Activated T-cell treated with anti-CD3 and anti-CD28 coated beads for 48 hours (primary cell): ENCODE measurements around the gene KDM3A.

Source experiments
- DNase-seq: peaks from one replicate; pipeline ENCODE4 v3.0.0-alpha.2; 2020; ENCODE audit warnings: low read depth

Gene KDM3A, protein sequence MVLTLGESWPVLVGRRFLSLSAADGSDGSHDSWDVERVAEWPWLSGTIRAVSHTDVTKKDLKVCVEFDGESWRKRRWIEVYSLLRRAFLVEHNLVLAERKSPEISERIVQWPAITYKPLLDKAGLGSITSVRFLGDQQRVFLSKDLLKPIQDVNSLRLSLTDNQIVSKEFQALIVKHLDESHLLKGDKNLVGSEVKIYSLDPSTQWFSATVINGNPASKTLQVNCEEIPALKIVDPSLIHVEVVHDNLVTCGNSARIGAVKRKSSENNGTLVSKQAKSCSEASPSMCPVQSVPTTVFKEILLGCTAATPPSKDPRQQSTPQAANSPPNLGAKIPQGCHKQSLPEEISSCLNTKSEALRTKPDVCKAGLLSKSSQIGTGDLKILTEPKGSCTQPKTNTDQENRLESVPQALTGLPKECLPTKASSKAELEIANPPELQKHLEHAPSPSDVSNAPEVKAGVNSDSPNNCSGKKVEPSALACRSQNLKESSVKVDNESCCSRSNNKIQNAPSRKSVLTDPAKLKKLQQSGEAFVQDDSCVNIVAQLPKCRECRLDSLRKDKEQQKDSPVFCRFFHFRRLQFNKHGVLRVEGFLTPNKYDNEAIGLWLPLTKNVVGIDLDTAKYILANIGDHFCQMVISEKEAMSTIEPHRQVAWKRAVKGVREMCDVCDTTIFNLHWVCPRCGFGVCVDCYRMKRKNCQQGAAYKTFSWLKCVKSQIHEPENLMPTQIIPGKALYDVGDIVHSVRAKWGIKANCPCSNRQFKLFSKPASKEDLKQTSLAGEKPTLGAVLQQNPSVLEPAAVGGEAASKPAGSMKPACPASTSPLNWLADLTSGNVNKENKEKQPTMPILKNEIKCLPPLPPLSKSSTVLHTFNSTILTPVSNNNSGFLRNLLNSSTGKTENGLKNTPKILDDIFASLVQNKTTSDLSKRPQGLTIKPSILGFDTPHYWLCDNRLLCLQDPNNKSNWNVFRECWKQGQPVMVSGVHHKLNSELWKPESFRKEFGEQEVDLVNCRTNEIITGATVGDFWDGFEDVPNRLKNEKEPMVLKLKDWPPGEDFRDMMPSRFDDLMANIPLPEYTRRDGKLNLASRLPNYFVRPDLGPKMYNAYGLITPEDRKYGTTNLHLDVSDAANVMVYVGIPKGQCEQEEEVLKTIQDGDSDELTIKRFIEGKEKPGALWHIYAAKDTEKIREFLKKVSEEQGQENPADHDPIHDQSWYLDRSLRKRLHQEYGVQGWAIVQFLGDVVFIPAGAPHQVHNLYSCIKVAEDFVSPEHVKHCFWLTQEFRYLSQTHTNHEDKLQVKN (N-terminal part only)

DNA sequence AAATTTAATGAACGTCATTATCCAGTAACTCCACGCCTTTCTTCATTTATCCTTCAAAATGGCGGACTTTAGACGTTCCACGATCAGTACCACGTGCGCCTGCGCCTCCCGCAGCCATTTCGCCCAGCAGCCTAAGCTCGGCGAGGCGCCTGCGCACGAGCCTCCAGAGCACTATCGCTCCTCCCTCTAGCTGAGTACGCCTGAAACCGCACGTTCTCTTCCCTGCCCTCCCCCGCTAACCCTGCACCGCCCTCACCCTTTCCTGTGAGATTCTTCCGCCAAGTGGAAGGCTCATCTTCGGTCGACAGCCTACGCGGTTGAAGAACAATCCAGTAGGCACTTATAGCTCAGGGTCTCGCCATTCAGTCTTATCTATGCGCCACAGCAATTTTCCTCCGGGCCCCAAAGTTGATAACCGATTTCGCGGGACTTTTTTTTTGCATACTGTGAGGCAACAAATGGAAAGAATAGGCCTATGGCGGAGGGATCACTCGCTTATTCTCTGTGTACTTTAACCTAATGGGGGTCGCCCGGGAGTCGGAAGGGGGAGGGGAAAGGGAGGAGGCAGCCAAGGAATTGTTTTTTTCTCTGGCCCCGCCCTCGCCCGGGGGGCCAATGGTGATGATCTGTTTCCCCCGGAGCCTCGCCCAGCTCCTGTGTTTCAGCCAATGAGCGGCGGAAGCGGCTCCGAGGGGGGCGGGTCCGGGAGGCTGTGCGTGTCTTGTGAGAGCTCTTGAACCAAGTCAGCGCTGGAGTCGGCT is at the start of gene KDM3A:
KDM3A (plus strand) TSS at position 741 of the 761 bp plus-strand sequence. CDS start 677 bp downstream, outside the sequence.
- DNase-seq, result peak; percentile 99

DNA sequence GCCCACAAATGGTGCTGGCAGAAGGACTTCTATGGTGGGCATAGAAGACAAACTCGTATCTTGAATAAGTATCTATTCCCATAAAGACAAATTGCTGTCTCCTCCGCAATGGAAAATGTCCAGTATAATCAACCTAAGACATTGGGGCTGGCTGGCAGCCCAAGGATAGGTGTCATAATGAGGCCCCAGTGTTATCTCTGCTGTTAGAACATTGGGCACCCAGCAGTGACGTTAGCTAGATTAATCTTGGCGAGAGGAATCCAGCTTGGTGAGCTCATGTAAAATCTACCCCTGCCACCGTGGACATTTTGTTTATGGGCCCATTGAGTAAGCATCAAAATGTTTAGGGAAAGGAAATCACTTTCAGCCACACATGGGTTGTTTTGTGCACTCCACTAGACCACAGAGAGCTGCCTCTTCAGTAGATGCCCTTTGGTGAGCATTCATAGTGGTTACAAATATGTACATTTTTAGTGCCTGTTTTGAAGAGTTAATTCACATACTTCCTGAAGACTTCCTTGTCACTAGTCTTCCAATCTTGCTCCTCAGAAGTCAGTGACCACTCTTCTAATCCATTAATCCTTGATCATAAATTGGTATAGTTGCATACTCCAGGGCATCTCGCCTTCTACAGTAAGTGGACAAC is 48.2 kb upstream of the KDM3A start:
- DNase-seq, result no peak

DNA sequence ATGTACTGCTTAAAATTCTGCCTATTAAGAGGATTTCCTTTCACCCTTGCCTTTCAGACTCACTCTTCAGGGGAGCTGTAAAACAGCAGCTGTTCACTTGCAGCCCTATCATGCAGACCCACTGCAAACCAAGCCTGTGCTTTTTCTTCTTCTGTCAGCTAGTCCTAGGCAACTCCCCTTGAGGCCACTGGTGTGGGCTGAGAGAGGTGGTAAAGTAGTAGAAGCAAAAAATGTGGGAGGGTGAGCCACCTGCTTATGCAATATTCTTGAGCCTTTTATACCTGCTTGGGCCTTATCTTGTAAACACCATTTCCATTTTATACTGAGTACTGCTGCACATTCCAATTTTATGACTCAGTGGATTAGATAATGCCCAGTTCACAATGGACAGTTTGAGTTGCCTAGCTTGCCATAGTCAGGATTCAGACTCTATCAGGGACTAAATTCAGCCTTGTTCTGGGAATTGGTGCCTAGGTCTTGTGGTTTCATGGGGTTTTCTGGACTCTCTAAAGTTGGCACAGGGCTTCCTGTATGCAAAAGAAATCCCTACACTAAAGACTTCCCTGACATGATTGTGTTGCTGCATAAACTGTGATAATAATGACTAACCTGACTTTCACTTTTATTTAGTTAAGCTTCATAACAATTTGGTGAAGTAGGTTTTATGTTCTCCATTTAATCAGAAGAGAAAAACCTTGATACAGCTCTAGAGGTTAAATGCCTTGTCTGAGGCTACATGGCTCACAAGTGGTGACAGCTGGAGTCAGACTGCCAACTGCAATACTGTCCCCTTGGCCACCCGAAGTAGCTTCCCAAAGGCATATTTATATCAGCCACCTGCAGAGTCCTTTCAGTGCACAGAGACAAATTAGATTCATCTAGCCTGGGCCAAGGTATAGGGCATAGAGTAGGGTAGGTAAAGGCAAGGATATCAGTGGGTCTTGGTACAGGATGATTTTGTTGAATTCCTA is 47.4 kb upstream of the KDM3A start:
- DNase-seq, result no peak

DNA sequence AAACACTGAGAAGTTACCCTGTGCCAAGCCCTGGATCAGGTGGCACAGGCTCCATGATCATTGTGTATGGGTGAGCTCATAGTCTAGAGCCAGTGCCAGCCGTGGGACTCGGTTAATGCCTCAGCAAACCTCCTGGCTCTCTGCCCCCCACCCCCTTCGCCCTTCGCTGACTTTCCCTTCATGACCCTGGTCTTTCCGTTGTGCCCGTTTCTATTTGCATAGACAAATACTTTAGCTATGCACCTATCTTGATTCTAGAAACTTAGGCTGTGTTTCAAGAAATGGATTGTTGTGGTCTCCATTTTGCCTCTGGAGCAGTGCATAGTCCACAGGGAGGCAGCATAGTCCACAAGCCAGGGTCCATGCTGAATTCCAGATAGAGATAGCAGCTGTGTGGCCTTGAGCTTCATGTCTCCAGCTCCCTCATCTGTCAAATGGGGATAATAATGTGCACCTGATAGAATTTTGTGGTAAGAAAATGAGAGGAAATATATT is 44.8 kb upstream of the KDM3A start:
- DNase-seq, result no peak

DNA sequence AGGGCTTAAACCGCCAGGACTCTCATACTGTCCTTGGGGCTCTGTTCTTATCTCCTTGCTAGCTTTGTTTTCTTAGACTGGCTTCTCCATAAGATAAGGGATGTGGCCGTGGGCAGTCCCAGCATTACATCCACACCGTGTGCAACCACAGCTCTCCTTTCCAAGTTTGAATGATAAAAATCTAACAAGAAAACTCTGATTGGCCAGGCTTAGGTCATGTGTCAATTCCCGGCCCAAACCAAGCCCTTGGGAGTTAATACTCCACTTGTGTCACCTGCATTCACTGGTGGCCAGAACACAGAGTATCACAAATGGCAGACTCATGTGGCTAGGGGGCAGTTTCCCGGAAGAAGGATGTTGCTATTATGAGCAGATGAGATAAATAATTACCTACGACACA is 43.2 kb upstream of the KDM3A start:
- DNase-seq, result no peak

DNA sequence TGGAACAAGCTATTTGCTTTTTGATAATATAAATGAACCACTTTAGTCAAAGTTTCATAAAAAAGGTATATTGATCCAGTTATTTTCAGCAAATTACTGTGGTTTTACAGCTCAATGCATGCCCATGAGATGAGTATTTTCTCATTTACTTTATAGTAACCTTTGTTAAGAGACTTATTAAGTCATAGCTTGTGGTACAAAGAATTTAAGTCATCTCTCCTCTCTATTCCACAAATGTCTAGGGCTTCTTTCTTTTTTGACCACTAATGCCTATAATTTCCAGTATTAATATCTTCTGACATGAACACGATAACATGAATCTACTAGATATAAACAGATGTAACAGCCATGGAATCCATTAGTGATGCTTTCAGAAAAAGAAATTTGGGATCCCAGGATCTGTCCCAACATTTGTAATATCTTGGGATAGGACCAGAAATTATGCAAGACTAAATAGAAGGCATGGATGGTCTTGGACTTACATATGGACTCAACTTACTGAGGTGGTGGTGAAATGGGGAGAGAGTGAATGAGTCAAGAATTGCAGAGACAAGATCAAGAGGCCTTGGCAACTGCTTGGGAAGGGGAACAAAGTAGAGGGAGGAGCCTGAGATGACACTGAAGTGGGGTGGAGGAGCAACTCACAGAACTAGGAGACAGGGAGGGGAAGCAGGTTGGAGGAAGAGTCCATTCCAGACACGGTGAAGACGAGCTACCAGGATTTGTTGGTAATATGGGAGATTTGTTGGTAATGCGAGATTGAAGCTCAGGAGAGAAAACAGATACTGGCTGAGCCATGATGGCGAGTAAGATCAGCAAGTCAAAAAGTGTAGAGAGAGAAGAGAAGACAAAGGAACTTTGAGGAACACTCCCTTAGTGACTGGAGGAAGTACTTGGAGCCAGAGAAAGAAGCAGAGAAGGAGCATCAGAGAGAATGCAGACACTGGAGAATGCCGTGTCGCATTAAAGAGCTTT is 42.4 kb upstream of the KDM3A start:
- no peak for DNase-seq

DNA sequence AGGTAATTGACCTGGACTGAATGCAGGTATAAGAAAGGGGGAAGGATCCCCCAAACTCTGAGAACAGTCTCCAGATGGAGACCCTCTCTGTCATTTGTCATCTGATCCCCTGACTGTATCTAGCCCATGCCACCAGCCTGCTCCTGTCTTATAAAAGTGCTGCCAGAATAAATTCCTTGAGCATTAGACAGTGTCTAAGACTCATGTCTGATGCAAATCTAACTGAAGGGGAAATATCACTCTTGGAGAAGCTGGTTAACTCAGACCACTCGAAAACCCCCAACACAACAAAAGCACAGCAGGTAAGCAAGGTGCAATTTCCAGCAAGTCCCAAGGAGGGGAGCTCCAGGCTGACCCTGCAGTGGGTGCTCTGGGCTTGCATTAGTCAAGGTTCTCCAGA is 40.9 kb upstream of the KDM3A start:
- no peak for DNase-seq

DNA sequence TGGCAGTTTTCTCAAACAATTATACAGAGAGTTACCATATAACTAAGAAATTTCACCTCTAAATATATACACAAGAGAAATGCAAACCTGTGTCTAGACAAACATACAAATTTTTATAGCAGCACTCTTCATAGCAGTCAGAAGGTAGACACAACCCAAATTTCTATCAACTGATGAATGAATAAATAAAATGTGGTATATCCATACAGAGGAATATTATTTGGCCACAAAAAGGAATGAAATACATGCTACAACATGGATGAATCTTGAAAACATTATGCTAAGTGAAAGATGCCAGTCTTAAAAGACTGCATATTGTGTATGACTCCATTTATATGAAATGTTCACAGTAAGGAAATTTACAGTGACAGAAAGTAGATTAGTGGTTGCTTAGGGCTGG is 30.6 kb upstream of the KDM3A start:
- DNase-seq, result no peak

DNA sequence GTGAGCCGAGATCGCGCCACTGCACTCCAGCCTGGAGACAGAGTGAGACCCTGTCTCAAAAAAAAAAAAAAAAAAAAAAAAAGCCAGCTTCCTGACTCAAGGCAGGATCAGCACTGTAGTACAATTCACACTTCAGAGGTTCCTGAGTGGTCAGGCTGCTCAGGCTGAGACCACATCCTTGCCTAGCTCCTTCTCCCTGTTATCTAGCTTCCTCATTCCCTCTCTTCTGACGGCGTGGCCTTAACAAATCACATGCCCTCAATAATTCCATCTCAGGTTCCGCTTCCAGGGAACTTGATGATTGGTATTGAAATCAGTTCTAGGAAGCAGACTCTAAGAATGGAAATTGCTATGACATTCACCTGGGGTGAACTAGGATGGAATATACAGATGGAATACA is 29.8 kb upstream of the KDM3A start:
- DNase-seq, result no peak

DNA sequence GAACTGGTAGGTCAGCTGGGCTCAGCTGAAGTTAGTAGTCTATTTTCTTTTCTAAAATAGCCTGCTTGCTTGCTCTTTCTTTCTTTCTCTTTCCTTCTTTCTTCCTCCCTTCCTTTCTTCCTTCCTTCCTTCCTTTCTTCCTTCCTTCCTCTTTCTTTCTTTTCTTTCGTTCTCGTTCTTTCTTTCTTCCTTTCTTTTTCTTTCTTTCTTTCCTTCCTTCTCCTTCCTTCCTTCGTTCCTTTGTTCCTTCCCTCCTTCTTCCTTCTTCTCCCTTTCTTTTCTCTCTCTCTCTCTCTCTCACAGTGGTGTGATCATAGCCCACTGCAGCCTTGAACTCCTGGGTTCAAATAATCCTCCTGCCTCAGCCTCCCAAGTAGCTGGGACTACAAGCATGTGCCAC is 29.2 kb upstream of the KDM3A start:
- no peak for DNase-seq

DNA sequence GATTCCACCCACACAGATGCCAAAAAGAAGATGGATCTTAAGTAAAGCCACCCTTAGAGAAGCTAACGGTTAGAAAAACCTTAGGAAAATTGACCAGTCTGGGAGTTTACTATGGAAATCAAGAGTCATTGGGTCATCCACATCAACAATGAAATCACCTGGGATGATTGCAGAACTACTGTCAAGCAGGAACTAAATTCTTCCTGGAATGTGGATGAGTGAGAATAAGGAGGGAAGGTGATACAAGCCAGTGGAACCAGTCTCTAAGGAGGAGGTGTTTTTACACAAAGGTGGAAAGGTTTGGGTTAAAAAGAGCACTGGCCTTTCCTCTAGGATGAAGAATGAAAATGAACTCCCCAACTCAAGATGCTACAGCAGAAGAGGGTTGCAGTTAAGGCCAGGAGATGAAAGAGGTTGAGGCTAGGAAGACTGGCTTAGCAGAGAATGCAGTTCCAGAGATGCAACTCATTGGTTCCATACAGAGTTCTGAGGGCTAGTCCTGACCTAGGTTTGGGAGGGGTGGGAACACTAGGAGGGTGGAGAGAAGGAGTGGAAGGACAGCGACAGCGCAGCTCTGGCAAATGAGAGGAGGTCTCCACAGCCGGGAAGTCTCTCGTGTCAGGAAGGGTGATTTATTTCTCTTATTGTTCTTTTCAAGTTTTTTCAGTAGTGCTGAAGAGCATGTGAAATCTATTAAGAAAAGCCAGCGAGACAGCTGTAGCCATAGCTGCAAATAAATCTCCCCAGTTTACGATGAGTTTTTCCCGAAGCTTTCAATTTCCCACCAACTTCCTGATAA is 27.7 kb upstream of the KDM3A start:
- no peak for DNase-seq

DNA sequence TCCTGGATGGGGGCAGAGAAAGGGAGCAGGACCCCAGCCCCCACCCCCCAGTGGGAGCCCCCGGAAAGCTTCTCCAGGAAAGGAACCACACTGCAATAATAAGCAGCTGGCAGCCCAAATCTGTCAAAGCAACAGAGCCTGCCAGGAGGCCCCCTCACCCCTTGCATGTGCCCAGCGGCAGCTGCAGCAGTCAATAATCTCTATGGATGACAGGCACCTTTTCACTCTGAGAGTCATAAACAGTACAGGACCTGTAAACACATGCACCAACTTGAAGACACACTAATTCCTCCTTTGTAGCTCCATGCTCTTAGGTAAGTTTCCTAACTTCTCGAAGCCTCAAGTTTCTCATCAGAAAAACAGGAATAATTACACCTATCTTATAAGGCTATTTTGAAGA is 26.2 kb upstream of the KDM3A start:
- no peak for DNase-seq

DNA sequence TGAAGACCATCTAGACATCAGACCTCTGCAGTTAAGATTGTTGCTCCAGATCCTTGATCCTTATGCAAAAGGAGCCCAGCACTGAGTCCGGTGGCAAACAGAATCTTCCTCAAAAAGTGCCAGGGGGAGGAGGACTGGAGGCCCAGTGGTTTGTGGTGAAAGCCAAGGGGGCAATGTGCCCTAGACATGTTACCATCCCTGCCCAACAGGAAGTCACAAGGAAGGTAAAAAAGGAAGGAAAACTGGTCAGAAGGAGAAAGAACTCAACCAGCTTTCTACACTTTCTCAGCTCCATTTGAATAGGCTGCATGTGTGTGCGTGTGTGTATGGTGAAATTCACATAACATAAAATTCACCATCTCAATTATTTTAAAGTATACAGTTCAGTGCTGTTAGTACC is 25.0 kb upstream of the KDM3A start:
- no peak for DNase-seq

DNA sequence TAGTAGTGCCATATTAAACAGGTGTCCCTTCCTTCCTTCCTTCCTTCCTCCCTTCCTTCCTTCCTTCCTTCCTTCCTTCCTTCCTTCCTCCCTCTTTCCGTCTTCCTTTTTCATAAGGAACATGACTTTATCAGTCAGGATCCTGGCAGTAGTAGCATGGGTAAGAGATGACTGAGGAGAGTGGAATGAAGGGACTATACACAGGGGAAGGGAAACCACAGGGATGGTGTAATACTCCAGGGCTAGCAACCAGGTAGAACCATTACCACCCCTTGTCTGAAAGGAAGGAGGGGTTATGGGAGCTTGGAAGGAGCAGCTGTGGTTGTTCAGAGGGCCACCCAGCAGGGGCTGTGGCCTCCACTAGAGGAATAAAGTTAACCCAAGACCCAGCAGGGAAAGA is 23.2 kb upstream of the KDM3A start:
- DNase-seq, result no peak

DNA sequence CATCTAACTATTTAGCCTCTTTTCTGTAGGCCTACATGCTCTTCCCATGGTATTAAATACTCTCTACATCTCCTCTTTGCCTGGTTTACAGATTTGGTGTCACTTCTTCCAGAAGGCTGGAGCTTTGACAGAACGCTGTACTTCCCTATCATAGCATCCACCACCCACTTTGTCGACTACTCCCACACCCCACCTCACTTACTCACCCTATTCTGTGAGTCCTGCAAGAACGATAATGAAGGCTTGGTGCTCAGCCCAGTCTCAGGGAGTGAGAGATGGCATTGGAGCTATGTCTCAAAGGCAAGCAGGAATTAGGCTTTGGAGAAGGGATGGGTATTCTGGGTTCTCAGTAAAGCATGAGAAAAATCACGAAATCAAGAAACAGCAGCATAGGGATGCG is 20.3 kb upstream of the KDM3A start:
- DNase-seq, result no peak

DNA sequence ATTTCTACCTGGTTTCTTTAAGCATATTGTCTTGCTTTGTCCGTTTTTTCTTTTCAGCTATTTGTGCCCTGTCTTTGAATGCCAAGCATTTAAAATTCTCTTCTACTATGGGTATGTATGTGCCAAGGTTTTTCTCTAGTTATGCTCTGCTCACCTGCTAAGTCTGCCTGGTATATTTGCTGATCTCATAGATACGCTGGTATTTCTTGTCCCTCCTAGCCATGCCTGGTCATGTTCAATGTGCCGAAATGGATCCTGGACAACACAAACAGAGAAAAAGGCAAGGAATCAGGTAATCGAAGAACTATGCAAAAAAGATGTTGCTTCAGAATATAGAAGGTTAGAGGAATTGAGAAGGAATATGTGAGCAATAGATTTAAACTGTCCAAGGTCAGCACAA is 14.9 kb upstream of the KDM3A start:
- DNase-seq, result no peak

DNA sequence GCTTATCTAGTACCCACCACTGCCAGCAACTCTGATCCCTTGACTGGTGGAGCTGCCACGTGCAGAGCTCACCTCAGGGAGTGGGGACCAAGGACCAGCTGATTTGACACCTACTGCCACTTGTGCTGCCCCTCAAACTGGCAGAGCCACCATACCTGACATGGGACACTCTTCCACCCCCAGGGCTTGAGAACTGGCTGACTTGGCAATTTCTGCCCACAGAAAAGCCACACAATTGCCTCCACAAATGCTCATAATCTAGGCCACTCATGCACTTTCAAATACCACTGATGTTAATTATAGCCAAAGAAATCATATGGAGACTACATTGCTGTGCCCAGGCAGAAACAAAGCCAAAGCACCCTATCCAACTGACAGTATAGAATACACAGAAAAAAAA is 11.8 kb upstream of the KDM3A start:
- DNase-seq, result no peak

DNA sequence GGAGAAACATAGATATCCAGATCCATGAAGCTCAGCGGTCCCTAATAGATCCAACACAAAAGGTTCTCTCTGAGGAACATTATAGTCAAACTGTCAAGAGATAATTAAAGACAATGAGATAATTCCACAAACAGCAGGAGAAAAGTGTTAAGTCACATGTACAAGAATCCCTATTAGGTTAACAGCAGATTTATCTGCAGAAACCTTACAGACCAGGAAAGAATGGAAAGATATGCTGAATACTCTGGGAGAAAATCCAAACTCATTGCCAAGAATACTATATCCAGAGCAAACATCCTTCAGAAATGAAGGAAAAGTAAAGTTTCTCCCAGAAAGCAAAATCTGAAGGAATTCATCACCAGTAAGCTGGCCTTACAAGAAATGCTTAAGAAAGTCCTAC is 10.8 kb upstream of the KDM3A start:
- no peak for DNase-seq
